Measurements from ENCODE around the gene HNRNPA1.
"Not testable (repeated sequence)": the region's sequence is repeated elsewhere in the genome, so short reads cannot be mapped to it uniquely, and the experiment has no call there.

Gene HNRNPA1

GRCh38 chr12:54325442-54326109 lies 45.0 kb downstream of the HNRNPA1 start:
- in situ Hi-C loops (cut with HindIII; ENCODE audit: low pct_ligation_motif_present, low pct_unique_long_range_greater_than_20kb, low sequenced_read_pairs); DNase-seq: not testable (repeated sequence)

GRCh38 chr12:54328595-54329337 lies 48.2 kb downstream of the HNRNPA1 start:
- in situ Hi-C loops (cut with HindIII; ENCODE audit: low pct_ligation_motif_present, low pct_unique_long_range_greater_than_20kb, low sequenced_read_pairs), result no loop called here
- DNase-seq, result no peak

DNA sequence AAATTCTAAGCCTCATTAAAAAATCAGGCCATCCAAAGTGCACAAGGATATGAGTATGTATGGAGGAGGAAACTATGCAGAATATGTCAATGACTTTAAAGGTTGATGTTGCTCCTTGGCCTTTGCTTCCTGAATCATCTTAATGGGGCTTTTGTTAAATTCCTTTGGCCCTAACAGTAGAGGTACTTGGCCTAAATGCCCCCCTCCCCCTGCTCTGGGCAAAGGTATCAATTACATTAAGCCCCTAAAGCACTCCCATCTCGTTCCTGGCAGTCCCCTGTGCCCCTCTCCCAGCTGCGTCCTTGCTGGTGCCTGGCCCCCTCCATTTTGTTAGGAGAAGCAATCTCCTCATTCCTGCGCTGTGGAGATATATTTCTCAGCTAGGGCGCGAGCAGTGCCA lies 49.2 kb downstream of the HNRNPA1 start:
- in situ Hi-C loops (cut with HindIII; ENCODE audit: low pct_ligation_motif_present, low pct_unique_long_range_greater_than_20kb, low sequenced_read_pairs), result no loop called here

DNA sequence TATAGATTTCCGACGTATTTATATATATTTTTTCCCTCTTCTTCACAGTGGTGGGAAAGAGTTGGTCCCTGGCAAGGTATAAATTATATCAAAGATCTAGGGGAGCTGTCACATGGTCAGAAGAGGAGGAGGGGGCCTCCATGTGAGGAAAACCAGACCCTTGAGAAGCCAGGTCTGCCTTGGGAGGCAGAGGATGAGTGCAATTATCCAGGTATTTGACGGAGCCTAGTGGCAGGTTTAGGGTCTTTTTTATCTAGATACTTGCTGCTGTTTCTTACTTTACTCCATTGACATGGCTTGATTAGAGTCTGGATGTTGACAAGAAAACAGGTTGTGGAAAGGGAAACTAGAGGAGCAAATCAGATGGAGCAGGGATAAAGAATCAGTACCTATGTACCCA lies 49.9 kb downstream of the HNRNPA1 start:
- no peak for DNase-seq
- in situ Hi-C loops (cut with HindIII; ENCODE audit: low pct_ligation_motif_present, low pct_unique_long_range_greater_than_20kb, low sequenced_read_pairs), result no loop called here

More for the DNA sequence above, 49.2 kb downstream of the HNRNPA1 start:
- no peak for DNase-seq

GRCh38 chr12:54331461-54331860 lies 50.9 kb downstream of the HNRNPA1 start:
- in situ Hi-C loops (cut with HindIII; ENCODE audit: low pct_ligation_motif_present, low pct_unique_long_range_greater_than_20kb, low sequenced_read_pairs), result no loop called here
- DNase-seq, result no peak

GRCh38 chr12:54333420-54334034 lies 53.0 kb downstream of the HNRNPA1 start:
- in situ Hi-C loops (cut with HindIII; ENCODE audit: low pct_ligation_motif_present, low pct_unique_long_range_greater_than_20kb, low sequenced_read_pairs), result no loop called here
- no peak for DNase-seq

Data from ACHN (cell line).